GOT3 (cell line): ENCODE data around the gene APOBEC3G.
"Not testable (repeated sequence)": the region's sequence is repeated elsewhere in the genome, so short reads cannot be mapped to it uniquely, and the experiment has no call there.

Source experiments
- DNase-seq: peaks from one replicate; lab custom pipeline; 2025; ENCODE audit warnings: mixed read lengths; lab: John Stamatoyannopoulos, UW

Gene APOBEC3G

GRCh38 chr22:39077026-39077840 is at the start of gene APOBEC3G:
TSS of gene APOBEC3G (plus strand) at chr22:39077275. CDS start at chr22:39077362, 87 bp downstream.
- DNase-seq = not testable (repeated sequence)

GRCh38 chr22:39027717-39028116 is 49.4 kb upstream of the APOBEC3G start:
- DNase-seq = no peak

- no peak for DNase-seq
These were observed 48.8 kb upstream of the APOBEC3G start for GRCh38 chr22:39028281-39028680.

DNA sequence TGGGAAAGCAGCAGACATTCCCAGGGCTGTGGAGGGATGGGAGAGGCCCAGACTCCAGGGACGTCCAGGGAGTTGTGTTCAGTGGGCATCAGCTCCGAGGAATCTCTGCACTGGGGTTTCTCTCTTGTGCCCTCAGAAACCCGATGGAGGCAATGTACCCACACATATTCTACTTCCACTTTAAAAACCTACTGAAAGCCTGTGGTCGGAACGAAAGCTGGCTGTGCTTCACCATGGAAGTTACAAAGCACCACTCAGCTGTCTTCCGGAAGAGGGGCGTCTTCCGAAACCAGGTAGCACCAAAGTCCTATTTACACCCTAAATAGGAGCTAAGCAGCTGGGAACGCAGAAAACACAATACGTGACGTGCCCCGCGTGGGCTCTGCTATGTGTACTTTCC is 47.8 kb upstream of the APOBEC3G start:
- no peak for DNase-seq

- no peak for DNase-seq
These were observed 46.4 kb upstream of the APOBEC3G start for GRCh38 chr22:39030705-39031104.

DNA sequence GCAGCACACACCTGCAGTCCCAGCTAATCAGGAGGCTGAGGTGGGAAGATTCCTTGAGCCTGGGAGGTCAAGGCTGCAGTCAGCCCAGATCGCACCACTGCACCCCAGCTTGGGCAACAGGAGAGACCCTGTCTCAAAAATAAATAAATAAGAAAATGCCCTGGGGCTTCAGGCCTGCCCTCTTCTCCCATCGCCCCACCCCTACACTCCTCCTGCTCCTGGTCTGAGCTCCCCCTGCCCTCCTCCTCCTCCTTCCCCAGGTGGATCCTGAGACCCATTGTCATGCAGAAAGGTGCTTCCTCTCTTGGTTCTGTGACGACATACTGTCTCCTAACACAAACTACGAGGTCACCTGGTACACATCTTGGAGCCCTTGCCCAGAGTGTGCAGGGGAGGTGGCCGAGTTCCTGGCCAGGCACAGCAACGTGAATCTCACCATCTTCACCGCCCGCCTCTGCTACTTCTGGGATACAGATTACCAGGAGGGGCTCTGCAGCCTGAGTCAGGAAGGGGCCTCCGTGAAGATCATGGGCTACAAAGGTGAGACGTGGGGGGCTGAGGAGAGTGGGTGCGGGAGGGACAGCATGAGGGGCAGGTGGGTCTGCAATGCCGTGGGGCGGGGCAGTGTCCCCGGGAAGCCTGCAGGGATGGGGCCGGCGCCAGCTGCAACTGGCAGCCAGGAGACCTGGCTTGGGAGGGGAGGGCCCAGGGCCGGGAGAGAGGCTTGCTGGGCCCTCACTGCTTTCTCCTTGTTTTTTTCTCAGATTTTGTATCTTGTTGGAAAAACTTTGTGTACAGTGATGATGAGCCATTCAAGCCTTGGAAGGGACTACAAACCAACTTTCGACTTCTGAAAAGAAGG is 45.4 kb upstream of the APOBEC3G start:
- not testable (repeated sequence) for DNase-seq

GRCh38 chr22:39037071-39037470 is 40.0 kb upstream of the APOBEC3G start:
- DNase-seq = not testable (repeated sequence)

GRCh38 chr22:39039306-39040126 is 37.6 kb upstream of the APOBEC3G start:
- no peak for DNase-seq

DNA sequence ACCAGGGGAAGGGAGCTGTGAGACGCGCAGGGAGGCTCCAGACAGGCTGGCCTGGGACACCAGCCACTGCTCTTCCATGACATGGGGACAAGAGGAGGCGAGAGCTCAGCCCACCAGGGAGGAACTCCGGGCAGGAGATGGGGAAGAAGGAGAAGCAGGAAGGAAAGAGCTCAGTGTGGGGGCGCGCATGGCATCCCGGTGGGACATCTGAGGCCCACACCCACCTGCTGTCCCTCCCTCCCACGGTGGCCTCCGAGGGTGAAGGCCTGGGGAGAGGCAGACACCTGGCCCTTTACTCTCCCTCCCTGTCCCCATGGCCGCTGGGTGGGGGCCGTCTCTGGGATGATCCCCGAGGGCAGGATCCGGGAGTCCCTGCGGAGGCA is 36.9 kb upstream of the APOBEC3G start:
- DNase-seq = not testable (repeated sequence)

GRCh38 chr22:39040538-39041296 is 36.4 kb upstream of the APOBEC3G start, which contains the start of gene APOBEC3F:
TSS of gene APOBEC3F (plus strand) at chr22:39040864. CDS start at chr22:39040961, 97 bp downstream.
- not testable (repeated sequence) for DNase-seq

DNA sequence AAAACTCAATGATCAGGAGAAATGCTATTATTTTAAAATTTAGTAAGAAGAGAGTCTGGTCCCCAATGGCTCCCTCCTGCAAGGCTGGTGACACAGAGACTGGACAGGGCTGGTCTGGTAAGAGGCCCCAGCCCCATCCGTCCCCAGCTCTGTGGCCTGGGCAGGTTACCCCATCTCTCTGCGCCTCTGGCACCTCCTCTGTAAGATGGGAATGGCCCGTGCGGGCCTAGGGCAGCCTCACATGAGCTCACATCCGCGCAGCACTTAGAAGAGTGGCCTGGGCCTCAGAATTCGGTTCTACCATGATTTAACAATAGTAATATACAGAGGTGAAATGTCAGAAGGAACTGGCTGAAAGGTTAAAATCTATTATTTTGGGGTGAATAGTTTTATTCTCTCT is 35.2 kb upstream of the APOBEC3G start:
- no peak for DNase-seq

- not testable (repeated sequence) for DNase-seq
These were observed 34.0 kb upstream of the APOBEC3G start for GRCh38 chr22:39043063-39043462.

DNA sequence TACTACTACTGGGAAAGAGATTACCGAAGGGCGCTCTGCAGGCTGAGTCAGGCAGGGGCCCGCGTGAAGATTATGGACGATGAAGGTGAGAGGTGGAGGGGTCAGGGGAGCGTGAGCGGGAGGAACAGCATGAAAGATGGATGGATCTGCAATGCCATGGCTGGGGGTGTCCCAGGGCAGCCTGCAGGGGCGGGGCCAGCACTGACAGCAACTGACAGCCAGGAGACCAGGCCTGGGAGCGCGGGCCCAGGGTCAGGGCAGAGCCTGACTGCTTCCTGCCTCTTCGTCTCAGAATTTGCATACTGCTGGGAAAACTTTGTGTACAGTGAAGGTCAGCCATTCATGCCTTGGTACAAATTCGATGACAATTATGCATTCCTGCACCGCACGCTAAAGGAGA is 31.9 kb upstream of the APOBEC3G start:
- DNase-seq = not testable (repeated sequence)

- DNase-seq = not testable (repeated sequence)
These were observed 27.6 kb upstream of the APOBEC3G start for GRCh38 chr22:39049486-39049885.

DNA sequence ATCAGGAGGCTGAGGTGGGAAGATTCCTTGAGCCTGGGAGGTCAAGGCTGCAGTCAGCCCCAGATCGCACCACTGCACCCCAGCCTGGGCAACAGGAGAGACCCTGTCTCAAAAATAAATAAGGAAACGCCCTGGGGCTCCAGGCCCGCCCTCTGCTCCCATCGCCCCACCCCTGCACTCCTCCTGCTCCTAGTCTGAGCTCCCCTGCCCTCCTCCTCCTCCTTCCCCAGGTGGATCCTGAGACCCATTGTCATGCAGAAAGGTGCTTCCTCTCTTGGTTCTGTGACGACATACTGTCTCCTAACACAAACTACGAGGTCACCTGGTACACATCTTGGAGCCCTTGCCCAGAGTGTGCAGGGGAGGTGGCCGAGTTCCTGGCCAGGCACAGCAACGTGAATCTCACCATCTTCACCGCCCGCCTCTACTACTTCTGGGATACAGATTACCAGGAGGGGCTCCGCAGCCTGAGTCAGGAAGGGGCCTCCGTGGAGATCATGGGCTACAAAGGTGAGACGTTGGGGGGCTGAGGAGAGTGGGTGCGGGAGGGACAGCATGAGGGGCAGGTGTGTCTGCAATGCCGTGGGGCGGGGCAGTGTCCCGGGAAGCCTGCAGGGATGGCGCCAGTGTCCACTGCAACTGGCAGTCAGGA is 25.1 kb upstream of the APOBEC3G start:
- not testable (repeated sequence) for DNase-seq

GRCh38 chr22:39055658-39056057 is 21.4 kb upstream of the APOBEC3G start:
- no peak for DNase-seq

DNA sequence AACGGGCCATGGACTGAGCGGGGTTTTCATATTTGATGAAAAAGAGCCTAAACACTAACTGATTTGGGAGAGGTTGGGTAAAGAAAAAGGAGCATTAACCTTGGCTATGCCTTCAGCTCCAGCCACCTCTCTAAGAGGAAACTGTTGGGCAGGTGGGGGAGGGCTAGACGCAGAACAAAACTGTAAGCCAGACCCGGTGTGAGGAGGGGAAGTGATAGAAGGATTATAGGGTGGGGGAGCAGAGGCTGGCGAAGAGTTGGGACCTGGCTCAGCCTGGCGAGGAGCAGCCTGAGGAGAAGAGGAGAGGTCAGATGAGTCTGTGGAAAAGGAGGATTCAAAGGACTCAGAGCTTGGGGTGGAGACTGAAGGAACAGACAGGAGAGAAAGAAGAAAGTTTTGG is 15.8 kb upstream of the APOBEC3G start:
- not testable (repeated sequence) for DNase-seq

- DNase-seq = not testable (repeated sequence)
These were observed 15.1 kb upstream of the APOBEC3G start for GRCh38 chr22:39061951-39062350.

- not testable (repeated sequence) for DNase-seq
These were observed 13.2 kb upstream of the APOBEC3G start for GRCh38 chr22:39063904-39064303.
